GM12878 (cell line): ENCODE data around the gene AMOTL1. TPM values are rescaled to one million over a fixed set of nuclear protein-coding genes. Genes with fewer than 3 reads are reported as not detected.

Experiments
- ATAC-seq: fragments of 200-7000 bp; cut with Tn5 transposase; 3 replicates; pipeline ENCODE4 v1.9.1; 2020; ENCODE audit warnings: mild to moderate bottlenecking, moderate library complexity
- BruUV-seq: library from RNA; stranded (reverse); fragments of 400-500 nt; replicated peaks from 2 replicates; lab custom pipeline; 2021; lab: Mats Ljungman, UMichigan
- CTCF ChIA-PET: fragments of 300-600 bp; sonication (Branson Sonifier 250); formaldehyde crosslinking; extraction: SDS; loops from one replicate; lab custom pipeline; 2021; ENCODE audit warnings: inconsistent platforms; lab: Yijun Ruan, JAX
- POLR2A ChIA-PET: fragments of 350-600 bp; formaldehyde crosslinking; extraction: SDS; loops from one replicate; lab custom pipeline; 2021; ENCODE audit warnings: inconsistent platforms; lab: Charles Lee
- RAD21 ChIA-PET: fragments of 300-600 bp; sonication (Branson Sonifier 250); formaldehyde crosslinking; loops from one replicate; lab custom pipeline; 2023; ENCODE audit warnings: antibody characterized with exemption; ENCODE audit not compliant: unreplicated experiment; lab: Charles Lee
- SMC1A ChIA-PET: fragments of 300-600 bp; sonication (Branson Sonifier 250); formaldehyde crosslinking; loops from one replicate; lab custom pipeline; 2023; ENCODE audit not compliant: unreplicated experiment, uncharacterized antibody; lab: Charles Lee
- DNase-seq: peaks from one replicate; pipeline ENCODE4 v3.0.0-alpha.2; 2011; ENCODE audit warnings: low read depth, low spot score
- FAIRE-seq: peaks from 3 replicates; lab custom pipeline; 2011; peaks lifted over from hg19 to GRCh38; lab: Jason Lieb, UNC
- H2AFZ ChIP-seq: 2 replicates; pipeline ENCODE4 v1.6.0; 2011; ENCODE audit warnings: low read depth, low read length, control low read depth; ENCODE audit not compliant: control insufficient read depth
- H3K27ac ChIP-seq: 2 replicates; pipeline ENCODE4 v1.5.1; 2011; ENCODE audit warnings: control low read depth; ENCODE audit not compliant: control insufficient read depth, insufficient read depth
- H3K27me3 ChIP-seq, 2 experiments: replicated peaks in 1 of 2; 2 replicates each; pipeline versions ENCODE4 v1.6.0 to v1.6.1; 2011; ENCODE audit warnings: low read length in 1 of 2; ENCODE audit not compliant: control insufficient read depth in 2 of 2, insufficient read depth in 2 of 2
- H3K36me3 ChIP-seq, 2 experiments: 2 replicates each; pipeline ENCODE4 v1.5.1; 2011; ENCODE audit warnings: low read length in 1 of 2; ENCODE audit not compliant: control insufficient read depth in 2 of 2, insufficient read depth in 2 of 2
- H3K4me1 ChIP-seq: 2 replicates; pipeline ENCODE4 v1.6.1; 2011; ENCODE audit warnings: mild to moderate bottlenecking, low read length, moderate library complexity, mixed read lengths; ENCODE audit not compliant: control insufficient read depth, insufficient read depth
- H3K4me2 ChIP-seq: 2 replicates; pipeline ENCODE4 v1.6.0; 2011; ENCODE audit warnings: control low read depth; ENCODE audit not compliant: control insufficient read depth, insufficient read depth
- H3K4me3 ChIP-seq: fragments of 200-600 bp; sonication (generic); 2 replicates; pipeline ENCODE4 v1.5.1; 2016
- H3K79me2 ChIP-seq: 2 replicates; pipeline ENCODE4 v1.6.0; 2011; ENCODE audit warnings: low read length; ENCODE audit not compliant: control insufficient read depth, insufficient read depth
- H3K9ac ChIP-seq: 2 replicates; pipeline ENCODE4 v1.8.0; 2011; ENCODE audit warnings: low read length, control low read depth, mixed read lengths; ENCODE audit not compliant: control insufficient read depth, insufficient read depth
- H3K9me3 ChIP-seq: replicated peaks from 3 replicates; pipeline ENCODE4 v1.5.1; 2011; ENCODE audit warnings: mild to moderate bottlenecking, low read length; ENCODE audit not compliant: control insufficient read depth, insufficient read depth
- H4K20me1 ChIP-seq: 2 replicates; pipeline ENCODE4 v1.6.0; 2011; ENCODE audit not compliant: control insufficient read depth, insufficient read depth
- CBX5 ChIP-seq: sonication (generic); IDR thresholded peaks from 2 replicates; pipeline ENCODE4 v1.6.1; 2016; ENCODE audit warnings: low read depth, moderate library complexity, mild to moderate bottlenecking, inconsistent platforms
- CEBPB ChIP-seq, 2 experiments: fragments of 150-350 bp in 1 of 2; IDR thresholded peaks; 2 replicates each; pipeline ENCODE4 v1.6.1; 2012 to 2014; ENCODE audit warnings: low read depth in 2 of 2, low read length in 2 of 2, borderline replicate concordance in 1 of 2, inconsistent platforms in 1 of 2
- CTCF ChIP-seq, 3 experiments: IDR thresholded peaks in 2 of 3; conservative IDR thresholded peaks in 1 of 3; 2 replicates each; pipeline ENCODE4 v1.5.1; 2011; ENCODE audit warnings: low read depth in 3 of 3, low read length in 3 of 3, mild to moderate bottlenecking in 3 of 3, control low read depth in 2 of 3, moderate library complexity in 2 of 3, inconsistent platforms in 1 of 3, mixed read lengths in 1 of 3; ENCODE audit not compliant: control insufficient read depth in 2 of 3, insufficient read depth in 1 of 3; ENCODE audit errors: extremely low read depth in 1 of 3
- DPF2 ChIP-seq: fragments of 450-650 bp; IDR thresholded peaks from 2 replicates; pipeline ENCODE4 v1.6.1; 2017; ENCODE audit warnings: mild to moderate bottlenecking
- IRF4 ChIP-seq: IDR thresholded peaks from 2 replicates; pipeline ENCODE4 v1.6.1; 2011; ENCODE audit warnings: low read depth, low read length
- MEF2B ChIP-seq: fragments of 450-650 bp; IDR thresholded peaks from 2 replicates; pipeline ENCODE4 v1.6.1; 2018; ENCODE audit warnings: mild to moderate bottlenecking, moderate library complexity; ENCODE audit not compliant: partially characterized antibody, poor library complexity, severe bottlenecking
- MYC ChIP-seq: IDR thresholded peaks from 2 replicates; pipeline ENCODE4 v1.6.1; 2011; ENCODE audit warnings: mild to moderate bottlenecking, low read length, moderate library complexity, inconsistent platforms; ENCODE audit not compliant: insufficient read depth, insufficient replicate concordance, insufficient read length, severe bottlenecking
- RBBP5 ChIP-seq: fragments of 200-600 bp; sonication (generic); conservative IDR thresholded peaks from 2 replicates; pipeline ENCODE4 v1.6.1; 2016
- RELA ChIP-seq: fragments of 450-650 bp; IDR thresholded peaks from 2 replicates; pipeline ENCODE4 v1.8.0; 2014; ENCODE audit warnings: borderline replicate concordance; ENCODE audit not compliant: partially characterized antibody
- SMAD5 ChIP-seq: IDR thresholded peaks from 2 replicates; pipeline ENCODE4 v1.6.1; 2016; ENCODE audit warnings: antibody characterized with exemption, low read depth
- SRF ChIP-seq, 2 experiments: IDR thresholded peaks; 2 replicates each; pipeline ENCODE4 v1.6.1; 2011; ENCODE audit warnings: low read depth in 2 of 2, low read length in 2 of 2, mild to moderate bottlenecking in 1 of 2, moderate library complexity in 1 of 2
- TAF1 ChIP-seq: IDR thresholded peaks from 2 replicates; pipeline ENCODE4 v1.6.1; 2011; ENCODE audit warnings: mild to moderate bottlenecking, low read depth, low read length, borderline replicate concordance
- YBX1 ChIP-seq: fragments of 450-650 bp; IDR thresholded peaks from 2 replicates; pipeline ENCODE4 v1.6.1; 2016; ENCODE audit warnings: antibody characterized with exemption
- ZBTB4 ChIP-seq: fragments of 450-650 bp; formaldehyde crosslinking; IDR thresholded peaks from 2 replicates; pipeline ENCODE4 v1.4.0; 2022; ENCODE audit warnings: mild to moderate bottlenecking, moderate library complexity
- ZNF384 ChIP-seq: IDR thresholded peaks from 2 replicates; pipeline ENCODE4 v1.6.1; 2012; ENCODE audit warnings: low read depth, mild to moderate bottlenecking, low read length, improper control_type of control experiment, borderline replicate concordance
- WGBS: methylation state at CpG from one replicate; pipeline ENCODE4 v1.1.6; 2016; ENCODE audit warnings: low lambda C conversion rate; ENCODE audit not compliant: insufficient replicate concordance, insufficient coverage; ENCODE audit errors: missing lambda C conversion rate; 5-methylcytosine and 5-hydroxymethylcytosine counted together
- in situ Hi-C: fragments of 300-500 bp; cut with MboI; formaldehyde crosslinking; loops from 9 replicates; pipeline ENCODE4 v1.14.3; 2018; ENCODE audit warnings: mixed read lengths
- intact Hi-C: fragments of 100-400 bp; cut with micrococcal nuclease; formaldehyde crosslinking; loops from one replicate; pipeline ENCODE4 v1.14.2; 2022; ENCODE audit not compliant: unreplicated experiment
- polyA plus RNA-seq, 11 experiments: library from polyadenylated mRNA; depleted of rRNA in 4 of 11; unstranded in 6 of 11; stranded (reverse) in 5 of 11; fragments of >200 nt; fragmentation: Nextera tagmentation in 4 of 11; fragmentation: Illumina TruSeq in 1 of 11; extraction: Ambion mirVana in 4 of 11; extraction: Trizol in 1 of 11; gene quantifications; 1 replicate in 1 of 11; 2 replicates in 10 of 11; pipeline versions ENCODE4 v1.2.1 to v1.2.3, GENCODE V29; 2011 to 2016; ENCODE audit warnings: inconsistent platforms in 2 of 11, missing spikeins in 2 of 11, low read depth in 1 of 11
- total RNA-seq, 4 experiments: library from RNA; depleted of rRNA in 3 of 4; stranded (reverse); fragments of >200 nt in 3 of 4; fragmentation: Illumina TruSeq in 1 of 4; extraction: Trizol in 1 of 4; gene quantifications; 2 replicates each; pipeline versions ENCODE4 v1.2.1 to v1.2.3, GENCODE V29; 2013 to 2021

The AMOTL1 gene
- total and polyA plus RNA-seq, 10 of the 15 experiments (the other 5 are each of a cell fraction or from before 2014, with no cell fraction given), result under 0.01 to 0.41 (median 0.01) TPM; not detected in 7

DNA sequence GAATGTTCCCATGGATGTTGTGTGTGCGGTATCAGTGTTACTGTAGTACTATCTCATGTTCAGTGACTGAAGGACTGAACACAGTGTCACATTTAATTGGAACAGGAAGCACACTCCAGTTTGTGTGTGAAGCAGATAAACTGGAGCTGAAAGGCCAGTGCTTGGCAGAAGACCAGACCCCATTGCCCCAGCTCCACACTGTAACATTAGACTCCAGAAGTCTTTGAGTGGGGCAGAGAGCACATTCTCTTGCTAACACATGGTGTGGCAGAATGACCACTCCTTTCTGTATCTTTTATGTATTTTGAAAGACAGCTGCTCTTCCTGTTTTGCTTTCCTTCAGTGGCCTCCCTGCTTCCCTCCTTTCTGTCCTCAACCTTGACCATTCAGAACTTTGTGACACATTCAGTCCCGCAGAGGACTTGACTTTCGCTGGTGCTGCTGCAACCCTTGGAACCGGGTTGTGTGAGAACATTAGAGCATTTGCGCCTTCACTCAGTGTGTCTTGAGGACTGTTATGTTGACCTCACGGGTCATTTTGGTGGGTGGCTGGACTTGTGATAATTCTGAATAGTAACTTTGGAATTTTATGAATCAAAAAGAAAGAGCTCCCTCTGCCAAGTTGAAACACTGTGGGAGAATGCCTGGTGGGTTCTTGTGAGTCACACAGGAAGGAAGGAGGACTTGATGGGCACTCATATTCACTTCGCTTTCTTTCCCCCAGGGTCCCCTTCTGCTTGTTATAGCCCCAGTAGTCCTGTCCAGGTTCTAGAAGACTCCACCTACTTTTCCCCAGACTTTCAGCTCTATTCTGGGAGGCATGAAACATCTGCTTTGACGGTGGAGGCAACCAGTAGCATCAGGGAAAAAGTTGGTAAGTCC, 26.4 kb downstream of the AMOTL1 start (continued):
- no peak for TF ChIP-seq ZBTB4 (CRISPR knock-in tag)

- SMC1A ChIA-PET, result interaction anchor here (0.9 to 1.1 kb wide), 2 partner anchors 8 to 27 kb away, joined by 3 read pairs; no protein-coding TSS in a partner anchor
- in situ Hi-C loops, result no loop called here
- Histone ChIP-seq H4K20me1 (no peaks in the 10 kb centered on the region), H3K9ac (no peak overlapping the region), H3K27ac (no peak overlapping the region), H3K4me3 (no peak overlapping the region), H3K4me2 (no peak overlapping the region), H3K9me3 (no peaks in the 10 kb centered on the region), H3K36me3 (no peaks in the 10 kb centered on the region), H3K79me2 (no peaks in the 10 kb centered on the region), H3K27me3 (peaks cover 0 to 3% of the 10 kb centered on the region in 2 experiments; a peak in 2 of 4 replicates), H3K4me1 (no peaks in the 10 kb centered on the region), H2AFZ (no peak overlapping the region)
- CTCF ChIA-PET, result interaction anchor here (0.7 to 1.6 kb wide), 2 partner anchors 9 to 1686 kb away, joined by 3 to 5 read pairs; no protein-coding TSS in a partner anchor
- DNase-seq (no peak), ATAC-seq (no peak), FAIRE-seq (no peak)
- no TSS peak for BruUV-seq
- POLR2A ChIA-PET, result no interaction called here
- intact Hi-C loops, result no loop called here
- WGBS, result 28% methylated on average over 3 of the region's 3 CpGs
- RAD21 ChIA-PET, result no interaction called here
- TF ChIP-seq SMAD5 (no peak), CBX5 (no peak), RBBP5 (no peak), ZNF384 (no peak), DPF2 (no peak), CEBPB (IDR thresholded peaks at IDR 0.05; ENCODE audit: borderline replicate concordance in 1 of 2, low read depth in 2 of 2, low read length in 2 of 2) (no peak), IRF4 (no peak), YBX1 (no peak), MYC (no peak), RELA (no peak), CTCF (IDR thresholded peaks at IDR 0.05 in 2 of 3, conservative IDR thresholded peaks at IDR 0.05 in 1 of 3; ENCODE audit: control insufficient read depth in 2 of 3, extremely low read depth in 1 of 3, insufficient read depth in 1 of 3, low read depth in 3 of 3, low read length in 3 of 3) (no peak), SRF (IDR thresholded peaks at IDR 0.05; ENCODE audit: low read depth in 2 of 2, low read length in 2 of 2) (no peak), MEF2B (no peak), TAF1 (no peak)
Measured at GRCh38 chr11:94795476-94796189, 27.5 kb downstream of the AMOTL1 start.
